Measurements from ENCODE around the gene APOC3. TPM values are rescaled to one million over a fixed set of nuclear protein-coding genes. Genes with fewer than 3 reads are reported as not detected.

Gene APOC3
- total and polyA plus RNA-seq, 10 of the 15 experiments (the other 5 are each of a cell fraction or from before 2014, with no cell fraction given) = 1.9 TPM; not detected in 9

DNA sequence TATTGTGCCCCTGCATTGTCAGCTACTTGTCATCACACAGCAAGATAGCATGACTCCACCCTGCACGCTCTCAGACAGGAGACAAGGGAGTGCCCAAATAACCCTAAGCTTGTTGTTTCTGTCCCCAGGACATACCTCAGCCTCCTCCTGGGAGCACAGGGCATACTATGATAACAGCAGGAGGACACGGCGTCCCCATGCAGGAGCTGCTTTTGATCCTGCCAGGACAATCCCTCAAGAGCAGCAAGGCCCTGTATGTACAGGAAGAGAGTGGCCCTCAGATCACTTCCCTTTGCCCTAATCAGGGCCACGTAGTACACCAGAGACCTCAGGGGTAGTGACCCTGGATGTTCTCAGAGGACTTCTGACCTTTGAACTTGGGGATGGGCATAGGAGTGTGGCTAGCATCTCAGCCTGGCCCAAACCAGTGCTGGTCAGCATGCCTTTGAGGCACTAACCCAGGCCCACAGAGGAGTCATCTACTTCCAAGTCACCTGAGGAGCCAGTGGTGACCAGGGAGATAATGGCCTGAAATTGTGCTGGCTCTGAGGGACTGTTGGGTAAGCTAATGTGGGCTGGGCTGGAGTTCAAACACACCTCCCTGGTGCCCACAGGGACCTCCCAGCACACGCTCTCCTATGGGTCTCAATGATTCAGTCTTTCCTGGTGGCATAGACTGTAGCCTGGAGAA lies 15.8 kb upstream of the APOC3 start (continued):
- TF ChIP-seq, protein P1, sequence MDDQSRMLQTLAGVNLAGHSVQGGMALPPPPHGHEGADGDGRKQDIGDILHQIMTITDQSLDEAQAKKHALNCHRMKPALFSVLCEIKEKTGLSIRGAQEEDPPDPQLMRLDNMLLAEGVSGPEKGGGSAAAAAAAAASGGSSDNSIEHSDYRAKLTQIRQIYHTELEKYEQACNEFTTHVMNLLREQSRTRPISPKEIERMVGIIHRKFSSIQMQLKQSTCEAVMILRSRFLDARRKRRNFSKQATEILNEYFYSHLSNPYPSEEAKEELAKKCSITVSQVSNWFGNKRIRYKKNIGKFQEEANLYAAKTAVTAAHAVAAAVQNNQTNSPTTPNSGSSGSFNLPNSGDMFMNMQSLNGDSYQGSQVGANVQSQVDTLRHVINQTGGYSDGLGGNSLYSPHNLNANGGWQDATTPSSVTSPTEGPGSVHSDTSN (IDR thresholded peaks at IDR 0.05; ENCODE audit: insufficient replicate concordance, low read depth, low read length) = no peak
- TF ChIP-seq SREBF2 (IDR thresholded peaks at IDR 0.05; ENCODE audit: low read length) = no peak

DNA sequence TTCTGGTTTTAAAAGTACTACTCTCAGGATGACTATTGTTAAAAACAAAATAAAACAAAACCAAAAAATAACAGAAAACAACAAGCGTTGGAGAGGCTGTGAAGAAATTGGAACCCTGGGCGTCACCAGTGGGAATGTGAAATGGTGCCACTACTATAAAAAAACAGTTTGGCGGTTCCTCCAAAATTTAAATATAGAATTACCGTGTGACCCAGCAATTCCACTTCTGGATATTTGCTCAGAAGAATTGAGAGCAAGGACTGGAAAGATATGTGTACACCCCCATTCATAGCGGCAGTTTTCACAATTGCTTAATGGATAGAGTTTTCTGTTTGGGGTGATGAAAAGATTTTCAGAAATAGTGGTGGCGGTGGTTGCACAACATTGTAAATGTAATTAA lies 15.2 kb upstream of the APOC3 start:
- POLR2A ChIA-PET = no interaction called here
- FAIRE-seq (no peak), DNase-seq (ENCODE audit: low read depth, low spot score) (no peak), ATAC-seq (no peak)
- no peak overlapping the region for H3K9ac ChIP-seq (ENCODE audit: control insufficient read depth, insufficient read depth, low read length)
- SMC1A ChIA-PET (ENCODE audit: uncharacterized antibody, unreplicated experiment) = no interaction called here
- no peak overlapping the region for H3K4me3 ChIP-seq
- no peak overlapping the region for H2AFZ ChIP-seq (ENCODE audit: control insufficient read depth, low read depth, low read length)
- no peaks in the 10 kb centered on the region for H3K4me1 ChIP-seq (ENCODE audit: control insufficient read depth, insufficient read depth, low read length)
- H3K27me3 ChIP-seq (replicated peaks in 1 of 2; ENCODE audit: control insufficient read depth in 2 of 2, insufficient read depth in 2 of 2, low read length in 1 of 2) = no peaks in the 10 kb centered on the region
- intact Hi-C loops (cut with micrococcal nuclease; ENCODE audit: unreplicated experiment) = no loop called here
- TF ChIP-seq, protein P2, sequence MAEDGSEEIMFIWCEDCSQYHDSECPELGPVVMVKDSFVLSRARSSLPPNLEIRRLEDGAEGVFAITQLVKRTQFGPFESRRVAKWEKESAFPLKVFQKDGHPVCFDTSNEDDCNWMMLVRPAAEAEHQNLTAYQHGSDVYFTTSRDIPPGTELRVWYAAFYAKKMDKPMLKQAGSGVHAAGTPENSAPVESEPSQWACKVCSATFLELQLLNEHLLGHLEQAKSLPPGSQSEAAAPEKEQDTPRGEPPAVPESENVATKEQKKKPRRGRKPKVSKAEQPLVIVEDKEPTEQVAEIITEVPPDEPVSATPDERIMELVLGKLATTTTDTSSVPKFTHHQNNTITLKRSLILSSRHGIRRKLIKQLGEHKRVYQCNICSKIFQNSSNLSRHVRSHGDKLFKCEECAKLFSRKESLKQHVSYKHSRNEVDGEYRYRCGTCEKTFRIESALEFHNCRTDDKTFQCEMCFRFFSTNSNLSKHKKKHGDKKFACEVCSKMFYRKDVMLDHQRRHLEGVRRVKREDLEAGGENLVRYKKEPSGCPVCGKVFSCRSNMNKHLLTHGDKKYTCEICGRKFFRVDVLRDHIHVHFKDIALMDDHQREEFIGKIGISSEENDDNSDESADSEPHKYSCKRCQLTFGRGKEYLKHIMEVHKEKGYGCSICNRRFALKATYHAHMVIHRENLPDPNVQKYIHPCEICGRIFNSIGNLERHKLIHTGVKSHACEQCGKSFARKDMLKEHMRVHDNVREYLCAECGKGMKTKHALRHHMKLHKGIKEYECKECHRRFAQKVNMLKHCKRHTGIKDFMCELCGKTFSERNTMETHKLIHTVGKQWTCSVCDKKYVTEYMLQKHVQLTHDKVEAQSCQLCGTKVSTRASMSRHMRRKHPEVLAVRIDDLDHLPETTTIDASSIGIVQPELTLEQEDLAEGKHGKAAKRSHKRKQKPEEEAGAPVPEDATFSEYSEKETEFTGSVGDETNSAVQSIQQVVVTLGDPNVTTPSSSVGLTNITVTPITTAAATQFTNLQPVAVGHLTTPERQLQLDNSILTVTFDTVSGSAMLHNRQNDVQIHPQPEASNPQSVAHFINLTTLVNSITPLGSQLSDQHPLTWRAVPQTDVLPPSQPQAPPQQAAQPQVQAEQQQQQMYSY (CRISPR knock-in tag; IDR thresholded peaks at IDR 0.05) = no peak
- RAD21 ChIA-PET (ENCODE audit: unreplicated experiment) = no interaction called here
- H3K79me2 ChIP-seq (ENCODE audit: control insufficient read depth, insufficient read depth, low read length) = no peaks in the 10 kb centered on the region
- H3K36me3 ChIP-seq (ENCODE audit: control insufficient read depth in 2 of 2, insufficient read depth in 2 of 2, low read length in 1 of 2) = no peaks in the 10 kb centered on the region
- H4K20me1 ChIP-seq (ENCODE audit: control insufficient read depth, insufficient read depth) = no peaks in the 10 kb centered on the region
- H3K4me2 ChIP-seq (ENCODE audit: control insufficient read depth, insufficient read depth) = no peak overlapping the region
- H3K9me3 ChIP-seq (replicated peaks; ENCODE audit: control insufficient read depth, insufficient read depth, low read length) = no peaks in the 10 kb centered on the region
- CTCF ChIA-PET = interaction anchor here (1.6 kb wide), 1 partner anchor 66 kb away, joined by 4 read pairs; no protein-coding TSS in a partner anchor
- BruUV-seq (replicated peaks) = no TSS peak
- H3K27ac ChIP-seq (ENCODE audit: control insufficient read depth, insufficient read depth) = no peak overlapping the region
- in situ Hi-C loops (cut with MboI) = no loop called here
- 53% methylated on average over 6 of the region's 6 CpGs for WGBS (ENCODE audit: insufficient coverage, insufficient replicate concordance, low lambda C conversion rate, missing lambda C conversion rate)
